Stimulated activated CD8-positive, alpha-beta memory T cell treated with anti-CD3 and anti-CD28 coated beads, Interleukin-15, amount 100 ng/mL, for 48 hours (primary cell): ENCODE data around the gene DNAJC11.
A peak's percentile ranks its signal among the peaks of the same experiment; 100 is the strongest.

Experiments used
- DNase-seq, 2 donors: peaks; one replicate each; pipeline ENCODE4 v3.0.0-alpha.2; 2020; ENCODE audit warnings: low read depth in 2 of 2

Gene DNAJC11

GRCh38 chr1:6624710-6625583 lies 76.7 kb downstream of the DNAJC11 start, which contains the start of gene THAP3:
THAP3 (plus strand) TSS chr1:6624868; CDS start chr1:6625219, 351 bp downstream.
- DNase-seq, result peak; percentile 77

- DNase-seq, result no peak
Observed at GRCh38 chr1:6623269-6623965, 78.2 kb downstream of the DNAJC11 start.

GRCh38 chr1:6622396-6623152 lies 79.0 kb downstream of the DNAJC11 start:
- DNase-seq, result no peak

GRCh38 chr1:6621429-6622391 lies 79.9 kb downstream of the DNAJC11 start:
- DNase-seq, result no peak

GRCh38 chr1:6619045-6619444 lies 82.6 kb downstream of the DNAJC11 start:
- no peak for DNase-seq

GRCh38 chr1:6614929-6615785 lies 86.5 kb downstream of the DNAJC11 start:
- no peak for DNase-seq

- DNase-seq, result peak in 1 of 2 donors; percentile 38
Observed at GRCh38 chr1:6614019-6614928, 87.3 kb downstream of the DNAJC11 start.

GRCh38 chr1:6613361-6614018 lies 88.1 kb downstream of the DNAJC11 start, which contains the start of gene PHF13:
PHF13 (plus strand) TSS chr1:6613731; CDS start chr1:6614067, 336 bp downstream.
- peak; percentile 100 for DNase-seq

GRCh38 chr1:6612641-6613360 lies 88.8 kb downstream of the DNAJC11 start:
- no peak for DNase-seq

GRCh38 chr1:6603915-6604558 lies 97.6 kb downstream of the DNAJC11 start:
- DNase-seq, result no peak

- peak in 1 of 2 donors; percentile 44 for DNase-seq
Observed at GRCh38 chr1:6603238-6603914, 98.2 kb downstream of the DNAJC11 start.

GRCh38 chr1:6602669-6603237 lies 98.9 kb downstream of the DNAJC11 start, which contains the start of gene KLHL21:
KLHL21 (minus strand) TSS chr1:6602869; CDS start chr1:6602817, 52 bp downstream.
- DNase-seq, result peak; percentile 88 to 92

- DNase-seq, result no peak
Observed at GRCh38 chr1:6601923-6602668, 99.5 kb downstream of the DNAJC11 start.

- DNase-seq, result peak; percentile 74 to 81
Observed at GRCh38 chr1:6601049-6601922, 100.3 kb downstream of the DNAJC11 start.
